Left forelimb (tissue), 1 donor: ENCODE measurements around the gene HNRNPA2B1.

Experiments used
- DNase-seq: peaks from one replicate; pipeline ENCODE4 v3.0.0-alpha.2; 2018; ENCODE audit warnings: low spot score

HNRNPA2B1 gene

GRCh38 chr7:26145238-26145637, 55.3 kb downstream of the HNRNPA2B1 start:
- no peak for DNase-seq

GRCh38 chr7:26144184-26145080, 56.1 kb downstream of the HNRNPA2B1 start:
- DNase-seq: no peak

- no peak for DNase-seq
Measured at GRCh38 chr7:26143298-26144048, 57.1 kb downstream of the HNRNPA2B1 start.

GRCh38 chr7:26141077-26141476, 59.5 kb downstream of the HNRNPA2B1 start:
- no peak for DNase-seq

- DNase-seq: no peak
Measured at GRCh38 chr7:26140380-26140779, 60.2 kb downstream of the HNRNPA2B1 start.
